H1 (cell line): ENCODE results near the gene SCAI. TPM values are rescaled to one million over a fixed set of nuclear protein-coding genes. Genes with fewer than 3 reads are reported as not detected.

ENCODE experiments used
- CTCF ChIA-PET: fragments of 300-600 bp; sonication (Branson Sonifier 250); formaldehyde crosslinking; loops from one replicate; lab custom pipeline; 2021; ENCODE audit not compliant: partially characterized antibody; lab: Charles Lee
- POLR2A ChIA-PET: fragments of 300-600 bp; sonication (Branson Sonifier 250); formaldehyde crosslinking; loops from one replicate; lab custom pipeline; 2021; ENCODE audit warnings: inconsistent platforms; ENCODE audit not compliant: partially characterized antibody; lab: Charles Lee
- DNase-seq, 2 experiments: peaks; one replicate each; pipeline versions ENCODE4 v3.0.0 to v3.0.0-alpha.2; 2010 to 2022; ENCODE audit warnings: low spot score in 2 of 2, low read depth in 1 of 2, mixed read lengths in 1 of 2
- FAIRE-seq: peaks from 2 replicates; lab custom pipeline; 2011; peaks lifted over from hg19 to GRCh38; lab: Jason Lieb, UNC
- H2AFZ ChIP-seq: 2 replicates; pipeline ENCODE4 v1.8.1; 2012; ENCODE audit warnings: low read length, inconsistent platforms
- H2AK5ac ChIP-seq: 2 replicates; pipeline ENCODE4 v1.6.1; 2013; ENCODE audit warnings: low read depth, low read length
- H2BK120ac ChIP-seq: replicated peaks from 2 replicates; pipeline ENCODE3; 2013; ENCODE audit warnings: low read depth, low read length, inconsistent platforms
- H2BK12ac ChIP-seq: 2 replicates; pipeline ENCODE4 v1.6.1; 2013; ENCODE audit warnings: low read depth, low read length
- H2BK15ac ChIP-seq: 2 replicates; pipeline ENCODE4 v1.6.1; 2013; ENCODE audit warnings: low read length
- H2BK20ac ChIP-seq: 2 replicates; pipeline ENCODE4 v1.6.1; 2013; ENCODE audit warnings: low read length
- H2BK5ac ChIP-seq: 2 replicates; pipeline ENCODE4 v1.6.1; 2013; ENCODE audit warnings: low read depth, low read length
- H3K14ac ChIP-seq: 2 replicates; pipeline ENCODE4 v1.6.1; 2013; ENCODE audit warnings: inconsistent platforms; ENCODE audit not compliant: insufficient read length
- H3K18ac ChIP-seq: 2 replicates; pipeline ENCODE4 v1.6.1; 2013; ENCODE audit warnings: low read length; ENCODE audit errors: extremely low read depth
- H3K23ac ChIP-seq: 2 replicates; pipeline ENCODE4 v1.6.1; 2013; ENCODE audit warnings: inconsistent platforms; ENCODE audit not compliant: insufficient read length
- H3K23me2 ChIP-seq: 2 replicates; pipeline ENCODE4 v1.6.1; 2013; ENCODE audit warnings: low read depth, low read length
- H3K27ac ChIP-seq: 2 replicates; pipeline ENCODE4 v1.6.1; 2011; ENCODE audit warnings: low read depth, low read length, inconsistent platforms
- H3K27me3 ChIP-seq, 4 experiments: replicated peaks in 1 of 4; 1 replicate in 1 of 4; 2 replicates in 3 of 4; pipeline versions ENCODE4 v1.6.1 to v1.8.1; 2011 to 2013; ENCODE audit warnings: low read length in 3 of 4, mild to moderate bottlenecking in 3 of 4, inconsistent platforms in 2 of 4, mixed read lengths in 2 of 4, moderate library complexity in 1 of 4; ENCODE audit not compliant: control insufficient read depth in 3 of 4, insufficient read depth in 3 of 4; ENCODE audit errors: extremely low read depth in 1 of 4
- H3K36me3 ChIP-seq, 4 experiments: 2 replicates each; pipeline versions ENCODE4 v1.6.1 to v1.8.1; 2011 to 2013; ENCODE audit warnings: mild to moderate bottlenecking in 4 of 4, low read length in 3 of 4, moderate library complexity in 2 of 4, control low read depth in 1 of 4, inconsistent platforms in 1 of 4; ENCODE audit not compliant: insufficient read depth in 4 of 4, control insufficient read depth in 2 of 4
- H3K4ac ChIP-seq: replicated peaks from 2 replicates; pipeline ENCODE3; 2013; ENCODE audit warnings: low read length, low read depth, mixed read lengths, inconsistent platforms; ENCODE audit not compliant: insufficient read length
- H3K4me1 ChIP-seq, 4 experiments: replicated peaks in 1 of 4; 1 replicate in 1 of 4; 2 replicates in 3 of 4; pipeline versions ENCODE4 v1.6.1 to v1.8.1; 2011 to 2013; ENCODE audit warnings: low read length in 3 of 4, inconsistent platforms in 2 of 4, mixed read lengths in 1 of 4; ENCODE audit not compliant: insufficient read depth in 4 of 4, control insufficient read depth in 3 of 4
- H3K4me2 ChIP-seq, 2 experiments: 2 replicates each; pipeline versions ENCODE4 v1.6.1 to v1.8.1; 2011 to 2013; ENCODE audit warnings: low read depth in 2 of 2, low read length in 2 of 2, control low read depth in 1 of 2, inconsistent platforms in 1 of 2, mild to moderate bottlenecking in 1 of 2; ENCODE audit not compliant: insufficient read depth in 1 of 2
- H3K4me3 ChIP-seq, 4 experiments: fragments of 200-600, 300-600 bp in 1 of 4; sonication (generic), shearing (Covaris generic), sonication (Bioruptor Twin) in 1 of 4; 2 replicates each; pipeline versions ENCODE4 v1.5.1 to v1.8.1; 2011 to 2016; ENCODE audit warnings: low read length in 4 of 4, low read depth in 3 of 4, control low read depth in 2 of 4, inconsistent platforms in 2 of 4, mild to moderate bottlenecking in 2 of 4, mixed read lengths in 1 of 4, moderate library complexity in 1 of 4; ENCODE audit not compliant: insufficient read depth in 2 of 4; ENCODE audit errors: extremely low read depth in 1 of 4
- H3K56ac ChIP-seq: replicated peaks from 2 replicates; pipeline ENCODE3; 2013; ENCODE audit warnings: low read depth, mild to moderate bottlenecking, mixed read lengths, low read length, inconsistent platforms; ENCODE audit not compliant: insufficient read length
- H3K79me1 ChIP-seq: 2 replicates; pipeline ENCODE4 v1.6.1; 2013; ENCODE audit warnings: low read depth, low read length, control low read depth
- H3K79me2 ChIP-seq, 2 experiments: 2 replicates each; pipeline versions ENCODE4 v1.6.1 to v1.8.1; 2012 to 2013; ENCODE audit warnings: low read length in 2 of 2, mild to moderate bottlenecking in 2 of 2, inconsistent platforms in 1 of 2; ENCODE audit not compliant: insufficient read depth in 2 of 2, control insufficient read depth in 1 of 2
- H3K9ac ChIP-seq, 4 experiments: replicated peaks in 1 of 4; 1 replicate in 1 of 4; 2 replicates in 3 of 4; pipeline versions ENCODE4 v1.6.1 to v1.8.1; 2011 to 2013; ENCODE audit warnings: low read depth in 3 of 4, low read length in 3 of 4, control low read depth in 2 of 4, mild to moderate bottlenecking in 2 of 4, moderate library complexity in 2 of 4, inconsistent platforms in 1 of 4; ENCODE audit errors: extremely low read depth in 1 of 4
- H3K9me3 ChIP-seq, 2 experiments: 2 replicates each; pipeline versions ENCODE4 v1.6.1 to v1.8.1; 2012 to 2013; ENCODE audit warnings: mild to moderate bottlenecking in 2 of 2, moderate library complexity in 2 of 2, control low read depth in 1 of 2, inconsistent platforms in 1 of 2, low read depth in 1 of 2, low read length in 1 of 2, mixed read lengths in 1 of 2; ENCODE audit not compliant: insufficient read depth in 2 of 2
- H4K20me1 ChIP-seq, 2 experiments: replicated peaks in 1 of 2; 2 replicates each; pipeline versions ENCODE3 to v1.8.1; 2011 to 2013; ENCODE audit warnings: inconsistent platforms in 2 of 2, low read length in 2 of 2, mild to moderate bottlenecking in 1 of 2; ENCODE audit not compliant: insufficient read depth in 2 of 2, control insufficient read depth in 1 of 2
- H4K5ac ChIP-seq: 2 replicates; pipeline ENCODE4 v1.6.1; 2013; ENCODE audit warnings: low read length, low read depth, mixed read lengths, inconsistent platforms; ENCODE audit not compliant: insufficient read length
- H4K8ac ChIP-seq: 2 replicates; pipeline ENCODE4 v1.8.0; 2013; ENCODE audit warnings: mild to moderate bottlenecking, moderate library complexity, low read length, inconsistent platforms; ENCODE audit not compliant: insufficient read depth; ENCODE audit errors: extremely low read depth
- H4K91ac ChIP-seq: replicated peaks from 2 replicates; pipeline ENCODE3; 2013; ENCODE audit warnings: low read length, mixed read lengths, inconsistent platforms; ENCODE audit not compliant: insufficient read length
- BCL11A ChIP-seq, 2 experiments: IDR thresholded peaks; one replicate each; pipeline ENCODE4 v1.6.1; 2011; ENCODE audit warnings: low read depth in 2 of 2, low read length in 2 of 2, mild to moderate bottlenecking in 2 of 2
- MAX ChIP-seq: IDR thresholded peaks from 2 replicates; pipeline ENCODE4 v1.6.1; 2012; ENCODE audit warnings: inconsistent platforms
- RAD21 ChIP-seq, 2 experiments: IDR thresholded peaks in 1 of 2; conservative IDR thresholded peaks in 1 of 2; 2 replicates each; pipeline ENCODE4 v1.6.1; 2011; ENCODE audit warnings: low read depth in 2 of 2, low read length in 2 of 2, improper control_type of control experiment in 1 of 2, inconsistent platforms in 1 of 2, mild to moderate bottlenecking in 1 of 2, moderate library complexity in 1 of 2
- ZNF274 ChIP-seq: IDR thresholded peaks from 2 replicates; pipeline ENCODE4 v1.7.0; 2012; ENCODE audit warnings: low read length, borderline replicate concordance; ENCODE audit errors: extremely low read depth
- WGBS, 2 experiments: shearing (Covaris generic) in 1 of 2; methylation state at CpG; one replicate each; pipeline versions ENCODE4 v1.1.6 to v1.1.7; 2013 to 2015; ENCODE audit warnings: low lambda C conversion rate in 2 of 2, mixed read lengths in 2 of 2, inconsistent platforms in 1 of 2, low coverage in 1 of 2, missing lambda C conversion rate in 1 of 2; ENCODE audit not compliant: insufficient replicate concordance in 2 of 2, insufficient coverage in 1 of 2, insufficient read length in 1 of 2; ENCODE audit errors: extremely low coverage in 1 of 2, missing lambda C conversion rate in 1 of 2; 5-methylcytosine and 5-hydroxymethylcytosine counted together
- polyA plus RNA-seq, 7 experiments: library from polyadenylated mRNA; depleted of rRNA in 3 of 7; stranded (reverse) in 5 of 7; unstranded in 2 of 7; fragments of >200 nt in 5 of 7; fragments of 200-250 nt in 2 of 7; gene quantifications; 1 replicate in 5 of 7; 2 replicates in 1 of 7; 4 replicates in 1 of 7; pipeline versions ENCODE4 v1.2.1 to v1.2.3, GENCODE V29; 2011 to 2013; ENCODE audit warnings: missing spikeins in 2 of 7, mixed read lengths in 2 of 7
- total RNA-seq: library from RNA; stranded (reverse); fragmentation: NEBNext Ultra II Directional; extraction: Animal tissue kit (Norgen Biotek cat#: 25700); gene quantifications from 2 replicates; pipeline ENCODE4 v1.2.1, GENCODE V29; 2021

SCAI gene
- total and polyA plus RNA-seq, 2 of the 8 experiments (the other 6 are each of a cell fraction or from before 2014, with no cell fraction given) = 6.4 to 19.8 TPM

- Histone ChIP-seq H3K4me2 (no peak overlapping the region), H3K18ac (no peak overlapping the region), H3K27me3 (no peaks in the 10 kb centered on the region), H3K79me1 (no peaks in the 10 kb centered on the region), H3K56ac (no peak overlapping the region), H2AK5ac (no peak overlapping the region), H3K9me3 (no peaks in the 10 kb centered on the region), H4K91ac (no peak overlapping the region), H4K5ac (no peak overlapping the region), H3K4me3 (no peak overlapping the region), H3K4me1 (no peaks in the 10 kb centered on the region), H2BK20ac (no peak overlapping the region), H3K14ac (no peak overlapping the region), H2BK12ac (no peak overlapping the region), H4K20me1 (no peaks in the 10 kb centered on the region), H3K23me2 (no peaks in the 10 kb centered on the region), H2BK120ac (no peak overlapping the region), H3K9ac (no peak overlapping the region), H3K27ac (no peak overlapping the region), H3K36me3 (peaks cover 4 to 22% (median 8%) of the 10 kb centered on the region in 4 experiments; a peak in 5 of 8 replicates), H3K23ac (no peak overlapping the region), H2BK15ac (no peak overlapping the region), H3K4ac (no peak overlapping the region), H3K79me2 (no peaks in the 10 kb centered on the region), H4K8ac (no peak overlapping the region), H2BK5ac (no peak overlapping the region), H2AFZ (no peak overlapping the region)
- no peak for TF ChIP-seq MAX
- no peak for TF ChIP-seq BCL11A (IDR thresholded peaks at IDR 0.05; ENCODE audit: low read depth in 2 of 2, low read length in 2 of 2)
- no peak for TF ChIP-seq RAD21 (IDR thresholded peaks at IDR 0.05 in 1 of 2, conservative IDR thresholded peaks at IDR 0.05 in 1 of 2; ENCODE audit: low read depth in 2 of 2, low read length in 2 of 2)
- no peak for TF ChIP-seq ZNF274
- FAIRE-seq = no peak
- ChIA-PET POLR2A (no interaction called here), CTCF (no interaction called here)
- no peak for DNase-seq
- 97% methylated on average over 7 of the region's 7 CpGs; no CpG with 5 or more reads in 1 of the 2 experiments for whole genome bisulfite sequencing, 2 experiments
Observed at GRCh38 chr9:125003332-125003731, 140.0 kb downstream of the SCAI start.
